Breast epithelium (tissue), 4 donors: ENCODE measurements around the gene TYRO3. TPM values are rescaled to one million over a fixed set of nuclear protein-coding genes. Genes with fewer than 3 reads are reported as not detected.

Experiments
- DNase-seq, 2 donors: peaks; one replicate each; pipeline ENCODE4 v3.0.0-alpha.2; 2019; ENCODE audit warnings: low spot score in 2 of 2
- H3K27ac ChIP-seq, 2 donors: fragments of 200-600 bp; sonication (generic) in 1 of 2; one replicate each; pipeline ENCODE4 v1.5.1; 2016 to 2019; ENCODE audit warnings: mild to moderate bottlenecking in 1 of 2
- H3K27me3 ChIP-seq, 2 donors: fragments of 200-600 bp; sonication (generic) in 1 of 2; one replicate each; pipeline versions ENCODE4 v1.5.1 to v1.6.0; 2017 to 2019; ENCODE audit warnings: control low read depth in 1 of 2, mild to moderate bottlenecking in 1 of 2
- H3K36me3 ChIP-seq: fragments of 200-600 bp; one replicate; pipeline ENCODE4 v1.5.1; 2019
- H3K4me1 ChIP-seq, 2 donors: fragments of 200-600 bp; sonication (generic); one replicate each; pipeline ENCODE4 v1.5.1; 2016 to 2019; ENCODE audit warnings: control low read depth in 1 of 2
- H3K4me3 ChIP-seq, 3 donors: fragments of 200-600 bp; sonication (generic); 1 replicate in 2 of 3; 2 replicates in 1 of 3; pipeline ENCODE4 v1.5.1; 2016 to 2019; ENCODE audit warnings: mild to moderate bottlenecking in 3 of 3, moderate library complexity in 2 of 3
- H3K9me3 ChIP-seq, 2 donors: fragments of 200-600 bp; sonication (generic) in 1 of 2; one replicate each; pipeline ENCODE4 v1.5.1; 2016 to 2019; ENCODE audit warnings: control low read depth in 1 of 2
- CTCF ChIP-seq, 3 donors: fragments of 450-650 bp; IDR thresholded peaks; one replicate each; pipeline ENCODE4 v1.5.1; 2016 to 2017; ENCODE audit warnings: antibody characterized with exemption in 3 of 3, mild to moderate bottlenecking in 3 of 3, moderate library complexity in 3 of 3
- POLR2A ChIP-seq: fragments of 450-650 bp; IDR thresholded peaks from one replicate; pipeline ENCODE4 v1.6.1; 2016; ENCODE audit warnings: antibody characterized with exemption, mild to moderate bottlenecking, moderate library complexity
- POLR2AphosphoS5 ChIP-seq, 3 donors: sonication (generic); formaldehyde crosslinking; IDR thresholded peaks; one replicate each; pipeline ENCODE4 v1.6.1; 2017; ENCODE audit warnings: antibody characterized with exemption in 3 of 3
- intact Hi-C: fragments of 100-400 bp; cut with DNase I; formaldehyde crosslinking; loops from one replicate; pipeline ENCODE4 v1.15.1; 2023; ENCODE audit warnings: low total_unique reads
- total RNA-seq, 3 donors: library from RNA; depleted of rRNA; stranded (reverse); fragments of >200 nt; gene quantifications; one replicate each; pipeline ENCODE4 v1.1.0, GENCODE V29; 2016

Gene TYRO3
- total RNA-seq, 3 donors from 2014 or later: 6.9 to 36.8 (median 8.8) TPM

- Histone ChIP-seq H3K4me3 (no peak overlapping the region), H3K36me3 (no peaks in the 10 kb centered on the region), H3K27me3 (no peaks in the 10 kb centered on the region), H3K27ac (no peak overlapping the region), H3K4me1 (no peaks in the 10 kb centered on the region), H3K9me3 (no peaks in the 10 kb centered on the region)
- TF ChIP-seq POLR2AphosphoS5 (IDR thresholded peaks at IDR 0.05) (no peak), POLR2A (no peak), CTCF (IDR thresholded peaks at IDR 0.05) (no peak)
- no peak for DNase-seq
- intact Hi-C loops: no loop called here
Measured at GRCh38 chr15:41573396-41573795, 14.4 kb downstream of the TYRO3 start.

GRCh38 chr15:41574158-41574557, 15.1 kb downstream of the TYRO3 start:
- no peaks in the 10 kb centered on the region for H3K27me3 ChIP-seq
- H3K27ac ChIP-seq: no peak overlapping the region
- no peak overlapping the region for H3K4me3 ChIP-seq
- no peak for DNase-seq
- H3K9me3 ChIP-seq: no peaks in the 10 kb centered on the region
- TF ChIP-seq POLR2A (no peak), POLR2AphosphoS5 (IDR thresholded peaks at IDR 0.05) (no peak), CTCF (IDR thresholded peaks at IDR 0.05) (no peak)
- intact Hi-C loops: no loop called here
- no peaks in the 10 kb centered on the region for H3K36me3 ChIP-seq
- no peaks in the 10 kb centered on the region for H3K4me1 ChIP-seq

- Histone ChIP-seq H3K27me3 (no peaks in the 10 kb centered on the region), H3K4me3 (no peak overlapping the region), H3K36me3 (no peaks in the 10 kb centered on the region), H3K27ac (no peak overlapping the region), H3K4me1 (no peaks in the 10 kb centered on the region), H3K9me3 (no peaks in the 10 kb centered on the region)
- intact Hi-C loops: no loop called here
- no peak for DNase-seq
- TF ChIP-seq CTCF (IDR thresholded peaks at IDR 0.05) (no peak), POLR2A (no peak), POLR2AphosphoS5 (IDR thresholded peaks at IDR 0.05) (no peak)
Measured at GRCh38 chr15:41575282-41575681, 16.3 kb downstream of the TYRO3 start.

GRCh38 chr15:41577863-41578735, 19.1 kb downstream of the TYRO3 start:
- intact Hi-C loops: no loop called here
- H3K27ac ChIP-seq: no peak overlapping the region
- H3K4me1 ChIP-seq: no peaks in the 10 kb centered on the region

More at GRCh38 chr15:41577863-41578735, 19.1 kb downstream of the TYRO3 start:
- no peaks in the 10 kb centered on the region for H3K36me3 ChIP-seq
- no peak for DNase-seq
- no peaks in the 10 kb centered on the region for H3K9me3 ChIP-seq
- no peak for TF ChIP-seq CTCF (IDR thresholded peaks at IDR 0.05)
- TF ChIP-seq POLR2A: no peak
- no peak for TF ChIP-seq POLR2AphosphoS5 (IDR thresholded peaks at IDR 0.05)
- H3K27me3 ChIP-seq: no peaks in the 10 kb centered on the region
- no peak overlapping the region for H3K4me3 ChIP-seq
